Transverse colon (tissue), 3 donors: Measurements from ENCODE around the gene SLC17A9.

ENCODE experiments used
- CTCF ChIP-seq, 5 experiments: fragments of 200-600 bp in 3 of 5; fragments of 450-650 bp in 2 of 5; sonication (generic) in 3 of 5; IDR thresholded peaks; 1 replicate in 2 of 5; 2 replicates in 3 of 5; pipeline ENCODE4 v1.5.1; 2016 to 2017; ENCODE audit warnings: antibody characterized with exemption in 5 of 5, inconsistent platforms in 3 of 5, mild to moderate bottlenecking in 2 of 5, moderate library complexity in 1 of 5
- POLR2A ChIP-seq: fragments of 450-650 bp; IDR thresholded peaks from one replicate; pipeline ENCODE4 v1.6.1; 2016; ENCODE audit warnings: antibody characterized with exemption, mild to moderate bottlenecking, moderate library complexity

GRCh38 chr20:62944184-62944583 lies 8.3 kb upstream of the SLC17A9 start:
- TF ChIP-seq CTCF (IDR thresholded peaks at IDR 0.05) = no peak
- TF ChIP-seq POLR2A = no peak
